Measurements from ENCODE around the gene FRS2.

Gene FRS2

DNA sequence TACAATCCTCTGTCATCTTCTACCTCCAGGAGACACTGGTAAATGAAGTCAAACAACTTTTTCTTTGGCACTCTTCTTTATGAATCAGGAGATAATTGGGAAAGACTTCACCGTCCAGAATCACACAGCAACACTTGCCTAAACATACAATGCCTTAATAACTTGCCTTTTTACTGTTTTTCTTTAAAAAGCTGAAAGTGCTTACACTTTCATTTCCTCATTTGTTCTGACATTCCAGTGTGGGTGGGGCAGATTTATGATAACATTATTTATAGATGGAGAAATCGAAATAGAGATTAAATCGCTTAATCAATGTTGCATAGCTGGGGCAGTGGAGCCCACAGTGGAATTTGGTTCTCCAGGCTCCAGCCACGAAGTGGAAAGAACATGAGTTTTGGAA is 2.8 kb upstream of the FRS2 start:
- no peak for DNase-seq

- peak; percentile 64 for DNase-seq
These were observed 1.8 kb upstream of the FRS2 start for GRCh38 chr12:69468237-69469026.

- DNase-seq: no peak
These were observed 367 bp upstream of the FRS2 start for GRCh38 chr12:69469854-69470188.

- no peak for DNase-seq
These were observed 865 bp downstream of the FRS2 start for GRCh38 chr12:69471076-69471430.

GRCh38 chr12:69471667-69472385 is 1.6 kb downstream of the FRS2 start:
- no peak for DNase-seq

GRCh38 chr12:69473262-69473661 is 3.1 kb downstream of the FRS2 start:
- no peak for DNase-seq

- no peak for DNase-seq
These were observed 4.3 kb downstream of the FRS2 start for GRCh38 chr12:69474456-69474855.

- DNase-seq: peak; percentile 31
These were observed 5.2 kb downstream of the FRS2 start for GRCh38 chr12:69475237-69475975.

DNA sequence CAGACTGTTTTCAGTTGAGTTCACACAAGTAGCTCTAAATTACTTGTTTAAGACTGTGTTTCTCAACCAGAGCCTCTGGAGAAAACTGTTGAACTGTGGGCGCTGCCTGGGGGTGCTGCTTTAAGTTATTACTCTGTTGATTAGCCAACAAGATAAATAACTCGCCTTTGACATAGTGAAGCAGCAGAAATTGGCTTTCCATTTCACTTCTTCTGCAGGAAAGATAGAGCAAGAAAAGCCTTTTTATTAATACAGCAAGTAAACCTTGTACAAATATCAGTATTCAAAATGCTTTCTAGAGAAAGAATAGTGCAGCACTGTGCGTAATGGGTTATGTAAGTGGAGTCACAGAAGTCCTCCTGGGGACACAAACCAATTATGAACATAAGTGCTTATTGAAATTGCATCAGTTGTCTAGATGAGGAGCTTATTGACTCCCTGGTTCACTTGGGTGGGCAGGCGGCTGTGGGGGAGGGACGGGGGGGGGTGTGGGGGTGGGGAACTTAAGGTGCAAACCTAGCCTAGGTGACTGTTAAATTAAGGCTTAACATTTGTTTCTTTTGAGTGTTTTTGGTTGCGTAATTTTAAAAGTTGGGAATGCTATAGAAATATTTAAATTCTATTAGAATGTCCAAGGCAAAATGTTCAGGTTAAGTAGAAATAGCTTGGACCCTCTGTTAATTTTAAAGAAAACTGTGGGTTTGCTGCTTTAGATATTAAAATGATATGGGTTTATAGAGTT is 6.3 kb downstream of the FRS2 start:
- no peak for DNase-seq

- DNase-seq: no peak
These were observed 9.5 kb downstream of the FRS2 start for GRCh38 chr12:69479675-69480074.

DNA sequence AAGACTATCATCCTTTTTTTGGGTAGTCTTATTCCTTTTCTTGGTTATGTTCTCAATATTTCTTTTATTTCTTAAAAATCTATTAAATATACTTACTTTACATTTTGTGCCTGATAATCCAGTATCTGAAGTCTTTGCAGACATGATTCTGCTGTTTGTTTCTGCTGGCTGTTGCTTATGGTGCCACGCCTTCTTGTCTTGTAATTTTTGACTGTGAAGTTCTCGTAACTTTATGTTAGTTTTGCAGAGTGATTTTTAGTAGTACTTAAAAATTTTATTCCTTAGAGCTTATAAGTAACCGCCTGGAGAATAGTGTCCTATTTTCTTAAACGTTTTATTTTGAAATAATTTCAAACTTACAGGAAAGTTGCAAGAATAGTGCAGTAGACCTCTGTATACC is 10.5 kb downstream of the FRS2 start:
- DNase-seq: no peak

DNA sequence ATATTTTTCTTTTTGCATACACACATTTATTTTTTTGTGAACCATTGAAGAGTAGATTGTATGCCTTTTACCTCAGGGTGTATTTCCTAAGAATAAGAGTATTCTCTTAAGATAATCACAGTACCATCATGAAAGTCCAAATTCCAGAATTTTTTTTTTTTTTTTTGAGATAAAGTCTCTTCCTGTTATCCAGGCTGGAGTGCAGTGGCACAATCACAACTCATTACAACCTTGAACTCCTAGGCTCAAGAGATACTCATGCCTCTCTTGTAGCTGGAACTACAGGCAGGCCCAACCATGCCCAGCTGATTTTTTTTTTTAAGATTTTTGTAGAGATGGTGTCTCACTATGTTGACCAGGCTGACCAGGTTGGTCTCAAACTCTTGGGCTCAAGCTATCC is 10.9 kb downstream of the FRS2 start:
- DNase-seq: no peak

GRCh38 chr12:69483700-69484099 is 13.5 kb downstream of the FRS2 start:
- no peak for DNase-seq

- no peak for DNase-seq
These were observed 14.2 kb downstream of the FRS2 start for GRCh38 chr12:69484428-69484827.

- DNase-seq: no peak
These were observed 20.9 kb downstream of the FRS2 start for GRCh38 chr12:69490920-69491643.

- no peak for DNase-seq
These were observed 22.6 kb downstream of the FRS2 start for GRCh38 chr12:69492739-69493138.

DNA sequence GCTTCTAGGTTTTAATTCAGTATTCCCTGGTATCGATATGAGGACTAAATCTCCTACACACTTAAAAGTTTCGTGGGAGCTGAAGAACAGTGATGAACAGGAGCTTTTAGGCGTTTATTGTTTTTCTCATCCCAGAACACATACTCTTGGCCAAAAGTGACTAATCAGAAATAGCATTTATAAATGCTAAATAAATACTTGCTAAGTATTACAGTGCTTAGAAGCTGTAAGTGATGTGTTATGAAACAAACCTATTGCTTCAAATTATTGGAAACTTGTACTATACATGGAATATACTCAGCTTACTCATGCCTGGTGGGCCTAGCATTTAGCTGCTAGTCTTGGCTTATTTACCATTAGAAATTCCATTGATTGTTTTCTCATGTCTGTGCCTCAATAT is 24.9 kb downstream of the FRS2 start:
- no peak for DNase-seq

GRCh38 chr12:69497308-69498026 is 27.3 kb downstream of the FRS2 start:
- DNase-seq: peak; percentile 44

- peak; percentile 59 for DNase-seq
These were observed 30.4 kb downstream of the FRS2 start for GRCh38 chr12:69500631-69501030.

- DNase-seq: peak; percentile 59
These were observed 31.1 kb downstream of the FRS2 start for GRCh38 chr12:69501154-69501895.
